K562 (cell line): ENCODE measurements around the gene GATA6. TPM values are rescaled to one million over a fixed set of nuclear protein-coding genes. Genes with fewer than 3 reads are reported as not detected.

ENCODE experiments used
- ASH1L ChIP-seq: fragments of 450-650 bp; IDR thresholded peaks from 2 replicates; pipeline ENCODE4 v1.6.1; 2018; ENCODE audit warnings: borderline replicate concordance, mild to moderate bottlenecking, low read depth; ENCODE audit not compliant: partially characterized antibody
- ATF7 ChIP-seq: fragments of 450-650 bp; IDR thresholded peaks from 2 replicates; pipeline ENCODE4 v1.7.1; 2014; ENCODE audit warnings: mild to moderate bottlenecking, moderate library complexity
- CC2D1A ChIP-seq: fragments of 450-650 bp; IDR thresholded peaks from 2 replicates; pipeline ENCODE4 v1.6.1; 2017; ENCODE audit warnings: mild to moderate bottlenecking
- MYBL2 ChIP-seq, 2 experiments: fragments of 450-650 bp in 1 of 2; sonication (generic) in 1 of 2; formaldehyde crosslinking in 1 of 2; IDR thresholded peaks; 2 replicates each; pipeline versions ENCODE4 v1.6.1 to v1.8.1; 2017 to 2022; ENCODE audit warnings: borderline replicate concordance in 1 of 2, inconsistent platforms in 1 of 2, low read depth in 1 of 2, mild to moderate bottlenecking in 1 of 2, missing genetic modification reagents in 1 of 2, moderate library complexity in 1 of 2
- SMARCC2 ChIP-seq: fragments of 450-650 bp; IDR thresholded peaks from 2 replicates; pipeline ENCODE4 v1.6.1; 2017; ENCODE audit warnings: antibody characterized with exemption, moderate library complexity, mild to moderate bottlenecking, low read depth
- TBL1XR1 ChIP-seq, 2 experiments: IDR thresholded peaks; 2 replicates each; pipeline ENCODE4 v1.6.1; 2012; ENCODE audit warnings: improper control_type of control experiment in 2 of 2, low read length in 2 of 2, mild to moderate bottlenecking in 1 of 2
- XRCC4 ChIP-seq: IDR thresholded peaks from one replicate; pipeline ENCODE4 v1.6.1; 2011; ENCODE audit not compliant: insufficient read depth, insufficient read length; ENCODE audit errors: extremely low read depth
- ZC3H4 ChIP-seq: sonication (generic); formaldehyde crosslinking; IDR thresholded peaks from 2 replicates; pipeline ENCODE4 v1.9.0; 2021; ENCODE audit warnings: missing genetic modification reagents, borderline replicate concordance
- ZKSCAN1 ChIP-seq: fragments of 150-350 bp; IDR thresholded peaks from 2 replicates; pipeline ENCODE4 v1.6.1; 2016; ENCODE audit warnings: low read depth, low read length
- ZNF3 ChIP-seq: fragments of 250-450 bp; sonication (Bioruptor Pico); IDR thresholded peaks from 2 replicates; pipeline ENCODE4 v1.5.0; 2021; ENCODE audit warnings: mild to moderate bottlenecking, moderate library complexity
- polyA plus RNA-seq, 8 experiments: library from polyadenylated mRNA; depleted of rRNA in 4 of 8; stranded (reverse) in 5 of 8; unstranded in 3 of 8; fragments of >200 nt; fragmentation: Nextera tagmentation in 2 of 8; fragmentation: Illumina TruSeq in 1 of 8; extraction: Ambion mirVana in 2 of 8; extraction: Trizol in 1 of 8; gene quantifications; 2 replicates each; pipeline versions ENCODE4 v1.2.1 to v1.2.3, GENCODE V29; 2011 to 2014; ENCODE audit warnings: inconsistent platforms in 1 of 8, missing spikeins in 1 of 8
- total RNA-seq, 7 experiments: library from RNA; depleted of rRNA in 6 of 7; stranded (reverse); fragments of >200 nt in 6 of 7; fragmentation: Illumina TruSeq in 2 of 7; extraction: Trizol in 2 of 7; gene quantifications; 2 replicates each; pipeline versions ENCODE4 v1.2.1 to v1.2.3, GENCODE V29; 2011 to 2021; ENCODE audit warnings: low replicate concordance in 1 of 7
- TF ChIP-seq, protein P1 (sequence below): fragments of 450-650 bp; IDR thresholded peaks from 2 replicates; pipeline ENCODE4 v1.6.1; 2016; ENCODE audit warnings: borderline replicate concordance
- TF ChIP-seq, protein P2 (sequence below): sonication (generic); formaldehyde crosslinking; IDR thresholded peaks from 2 replicates; pipeline ENCODE4 v1.8.0; 2022; ENCODE audit warnings: mild to moderate bottlenecking, missing genetic modification reagents

GATA6 gene
- total and polyA plus RNA-seq, 9 of the 15 experiments (the other 6 are each of a cell fraction or from before 2014, with no cell fraction given), result 0.01 to 0.24 (median 0.16) TPM; not detected in 5

DNA sequence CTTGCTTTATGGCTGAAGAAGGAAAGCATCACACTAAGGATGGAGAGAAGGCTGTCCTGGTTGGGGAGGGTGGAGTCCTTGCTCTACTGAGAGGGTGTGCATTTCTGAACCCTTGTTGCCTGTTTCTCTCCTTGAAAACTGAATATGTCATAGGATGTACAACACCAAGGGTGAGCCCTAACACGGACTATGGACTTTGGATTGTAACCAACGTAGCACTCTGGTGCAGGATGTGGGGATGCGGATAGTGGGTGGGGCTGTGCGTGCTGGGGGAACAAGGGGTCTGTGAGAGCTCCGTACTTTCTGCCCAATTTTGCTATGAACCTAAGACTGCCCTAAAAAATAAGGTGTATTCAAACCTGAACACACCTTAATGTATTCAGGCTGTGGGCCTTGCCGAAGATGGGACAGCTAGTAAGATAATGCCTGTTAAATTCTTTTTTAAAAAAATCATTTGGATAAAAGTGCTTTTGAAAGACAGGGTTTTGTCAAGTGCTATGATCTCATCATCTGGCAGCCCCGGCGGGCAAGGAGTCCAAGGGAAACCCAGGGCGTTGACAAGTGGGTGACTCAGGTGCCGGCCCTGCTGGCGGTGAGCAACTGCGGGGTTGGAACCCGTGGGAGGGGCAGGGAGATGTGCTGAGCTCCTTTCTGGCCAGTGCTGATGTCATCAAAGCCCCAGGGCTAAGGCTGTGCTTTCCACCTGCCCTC lies 54.0 kb downstream of the GATA6 start (continued):
- TF ChIP-seq, protein P1, sequence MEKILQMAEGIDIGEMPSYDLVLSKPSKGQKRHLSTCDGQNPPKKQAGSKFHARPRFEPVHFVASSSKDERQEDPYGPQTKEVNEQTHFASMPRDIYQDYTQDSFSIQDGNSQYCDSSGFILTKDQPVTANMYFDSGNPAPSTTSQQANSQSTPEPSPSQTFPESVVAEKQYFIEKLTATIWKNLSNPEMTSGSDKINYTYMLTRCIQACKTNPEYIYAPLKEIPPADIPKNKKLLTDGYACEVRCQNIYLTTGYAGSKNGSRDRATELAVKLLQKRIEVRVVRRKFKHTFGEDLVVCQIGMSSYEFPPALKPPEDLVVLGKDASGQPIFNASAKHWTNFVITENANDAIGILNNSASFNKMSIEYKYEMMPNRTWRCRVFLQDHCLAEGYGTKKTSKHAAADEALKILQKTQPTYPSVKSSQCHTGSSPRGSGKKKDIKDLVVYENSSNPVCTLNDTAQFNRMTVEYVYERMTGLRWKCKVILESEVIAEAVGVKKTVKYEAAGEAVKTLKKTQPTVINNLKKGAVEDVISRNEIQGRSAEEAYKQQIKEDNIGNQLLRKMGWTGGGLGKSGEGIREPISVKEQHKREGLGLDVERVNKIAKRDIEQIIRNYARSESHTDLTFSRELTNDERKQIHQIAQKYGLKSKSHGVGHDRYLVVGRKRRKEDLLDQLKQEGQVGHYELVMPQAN, result no peak
- no peak for TF ChIP-seq XRCC4
- TF ChIP-seq ZKSCAN1, result no peak
- no peak for TF ChIP-seq SMARCC2
- no peak for TF ChIP-seq MYBL2 (IDR thresholded peaks at IDR 0.05; ENCODE audit: low read depth)
- TF ChIP-seq MYBL2 (CRISPR knock-in tag; IDR thresholded peaks at IDR 0.05; ENCODE audit: borderline replicate concordance), result no peak
- TF ChIP-seq ASH1L, result no peak
- TF ChIP-seq ZNF3 (CRISPR knock-in tag), result no peak
- no peak for TF ChIP-seq ZC3H4
- TF ChIP-seq TBL1XR1 (IDR thresholded peaks at IDR 0.05; ENCODE audit: low read length in 2 of 2), result no peak
- TF ChIP-seq ATF7, result peak; percentile 85
- TF ChIP-seq, protein P2, sequence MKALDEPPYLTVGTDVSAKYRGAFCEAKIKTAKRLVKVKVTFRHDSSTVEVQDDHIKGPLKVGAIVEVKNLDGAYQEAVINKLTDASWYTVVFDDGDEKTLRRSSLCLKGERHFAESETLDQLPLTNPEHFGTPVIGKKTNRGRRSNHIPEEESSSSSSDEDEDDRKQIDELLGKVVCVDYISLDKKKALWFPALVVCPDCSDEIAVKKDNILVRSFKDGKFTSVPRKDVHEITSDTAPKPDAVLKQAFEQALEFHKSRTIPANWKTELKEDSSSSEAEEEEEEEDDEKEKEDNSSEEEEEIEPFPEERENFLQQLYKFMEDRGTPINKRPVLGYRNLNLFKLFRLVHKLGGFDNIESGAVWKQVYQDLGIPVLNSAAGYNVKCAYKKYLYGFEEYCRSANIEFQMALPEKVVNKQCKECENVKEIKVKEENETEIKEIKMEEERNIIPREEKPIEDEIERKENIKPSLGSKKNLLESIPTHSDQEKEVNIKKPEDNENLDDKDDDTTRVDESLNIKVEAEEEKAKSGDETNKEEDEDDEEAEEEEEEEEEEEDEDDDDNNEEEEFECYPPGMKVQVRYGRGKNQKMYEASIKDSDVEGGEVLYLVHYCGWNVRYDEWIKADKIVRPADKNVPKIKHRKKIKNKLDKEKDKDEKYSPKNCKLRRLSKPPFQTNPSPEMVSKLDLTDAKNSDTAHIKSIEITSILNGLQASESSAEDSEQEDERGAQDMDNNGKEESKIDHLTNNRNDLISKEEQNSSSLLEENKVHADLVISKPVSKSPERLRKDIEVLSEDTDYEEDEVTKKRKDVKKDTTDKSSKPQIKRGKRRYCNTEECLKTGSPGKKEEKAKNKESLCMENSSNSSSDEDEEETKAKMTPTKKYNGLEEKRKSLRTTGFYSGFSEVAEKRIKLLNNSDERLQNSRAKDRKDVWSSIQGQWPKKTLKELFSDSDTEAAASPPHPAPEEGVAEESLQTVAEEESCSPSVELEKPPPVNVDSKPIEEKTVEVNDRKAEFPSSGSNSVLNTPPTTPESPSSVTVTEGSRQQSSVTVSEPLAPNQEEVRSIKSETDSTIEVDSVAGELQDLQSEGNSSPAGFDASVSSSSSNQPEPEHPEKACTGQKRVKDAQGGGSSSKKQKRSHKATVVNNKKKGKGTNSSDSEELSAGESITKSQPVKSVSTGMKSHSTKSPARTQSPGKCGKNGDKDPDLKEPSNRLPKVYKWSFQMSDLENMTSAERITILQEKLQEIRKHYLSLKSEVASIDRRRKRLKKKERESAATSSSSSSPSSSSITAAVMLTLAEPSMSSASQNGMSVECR (CRISPR knock-in tag), result no peak
- no peak for TF ChIP-seq CC2D1A
